ENCODE data around the gene SMG1. TPM values are rescaled to one million over a fixed set of nuclear protein-coding genes. Genes with fewer than 3 reads are reported as not detected.

The SMG1 gene
- total and polyA plus RNA-seq, 2 of the 13 experiments (the other 11 are each of a cell fraction or from before 2014, with no cell fraction given) = 48.7 to 53.7 TPM

DNA sequence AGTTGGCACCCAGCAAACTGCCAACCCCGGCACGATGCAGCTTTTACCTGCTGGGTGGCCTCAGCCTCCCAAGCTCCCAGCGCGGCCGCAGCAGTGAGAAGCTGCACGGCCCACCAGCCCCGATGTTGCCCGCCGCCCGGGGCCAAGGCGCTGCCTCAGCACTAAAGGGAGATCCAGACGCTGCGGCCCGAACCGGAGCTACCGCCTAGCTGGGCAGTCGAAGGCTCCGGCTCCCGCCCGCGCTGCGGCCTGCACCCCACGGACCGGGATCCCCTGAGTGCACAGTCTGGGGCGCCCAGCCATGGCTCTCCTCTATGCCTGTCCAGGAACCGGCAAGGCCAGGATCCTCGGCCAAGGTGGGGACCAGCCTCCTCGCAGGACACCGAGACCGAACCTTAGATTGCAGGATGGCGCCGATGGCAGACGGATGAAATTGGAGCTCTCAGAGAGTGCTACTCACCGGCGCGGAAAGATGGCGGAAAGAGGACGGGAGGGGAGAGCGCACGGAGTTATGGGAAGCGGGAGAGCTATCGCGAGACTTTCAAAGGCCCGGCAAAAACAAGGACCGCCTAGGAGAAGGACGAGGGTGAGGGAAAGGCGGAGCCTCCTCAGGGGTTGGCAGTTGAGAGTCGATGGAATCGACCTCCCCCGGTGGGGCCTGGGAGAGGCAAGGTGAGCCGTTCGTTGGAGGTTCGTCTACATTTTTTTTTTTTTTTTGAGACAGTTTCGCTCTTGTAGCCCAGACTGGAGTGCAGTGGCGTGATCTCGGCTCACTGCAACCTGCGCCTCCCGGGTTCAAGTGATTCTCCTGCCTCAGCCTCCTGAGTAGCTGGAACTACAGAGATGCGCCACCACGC lies 136.1 kb downstream of the SMG1 start, which contains the start of gene RPS15A:
RPS15A (minus strand) TSS at position 485 of the 857 bp plus-strand sequence. CDS start 1,221 bp downstream, outside the sequence.
- ATAC-seq (peak; percentile 96), FAIRE-seq (peak; percentile 80), DNase-seq (ENCODE audit: low spot score) (peak; percentile 100)
- no peaks in the 10 kb centered on the region for H3K9me3 ChIP-seq (ENCODE audit: low read length)
- peak within 1 kb of the TSS; percentile 74 to 98 (median 96) for H3K4me3 ChIP-seq (replicated peaks in 1 of 3; ENCODE audit: insufficient read depth in 1 of 3, low read depth in 2 of 3, low read length in 3 of 3)
- peak within 1 kb of the TSS; percentile 98 for H3K9ac ChIP-seq (ENCODE audit: insufficient read depth, low read depth, low read length)
- H2AFZ ChIP-seq (ENCODE audit: low read length) = no peak within 1 kb of the TSS
- 5% methylated on average over 46 of the region's 60 CpGs for WGBS (ENCODE audit: low lambda C conversion rate)
- H4K20me1 ChIP-seq (ENCODE audit: insufficient read depth, low read length) = peaks cover 47% of the 10 kb centered on the region
- peak within 1 kb of the TSS; percentile 78 for H3K27ac ChIP-seq (ENCODE audit: extremely low read length, insufficient read depth, low read length)
- BruUV-seq (replicated peaks) = no TSS peak
- peak within 1 kb of the TSS; percentile 97 for H3K4me2 ChIP-seq (ENCODE audit: low read depth, low read length)
- intact Hi-C loops (cut with micrococcal nuclease; ENCODE audit: unreplicated experiment) = loop anchor here (1.0 to 10.0 kb wide), 2 partner anchors 11 to 735 kb away; partner anchors contain the start of genes ARL6IP1, CCP110 and GDE1
- in situ Hi-C loops (cut with HindIII; ENCODE audit: extremely low pct_ligation_motif_present, low pct_unique_long_range_greater_than_20kb) = no loop called here
- CTCF ChIA-PET (ENCODE audit: low intra/inter-chr PET ratio, low total read pairs) = no interaction called here
- peaks cover 34 to 71% of the 10 kb centered on the region in 2 experiments for H3K36me3 ChIP-seq (replicated peaks in 1 of 2; ENCODE audit: control insufficient read depth in 1 of 2, insufficient read depth in 2 of 2, low read length in 2 of 2)
- POLR2A ChIA-PET = interaction anchor here (0.6 to 8.7 kb wide), 27 partner anchors 12 to 1616 kb away, joined by 3 to 545 read pairs (median 5); partner anchors contain the start of genes ARL6IP1, CCP110, COQ7 and ITPRIPL2
- peaks cover 0 to 7% of the 10 kb centered on the region in 2 experiments; a peak in 1 of 5 replicates for H3K27me3 ChIP-seq (ENCODE audit: control insufficient read depth in 1 of 2, insufficient read depth in 2 of 2, low read length in 2 of 2)
- peaks cover 51% of the 10 kb centered on the region for H3K79me2 ChIP-seq (ENCODE audit: insufficient read depth, low read length)
- peaks cover 62% of the 10 kb centered on the region for H3K4me1 ChIP-seq (ENCODE audit: insufficient read depth, low read length)
- TF ChIP-seq, protein P1, sequence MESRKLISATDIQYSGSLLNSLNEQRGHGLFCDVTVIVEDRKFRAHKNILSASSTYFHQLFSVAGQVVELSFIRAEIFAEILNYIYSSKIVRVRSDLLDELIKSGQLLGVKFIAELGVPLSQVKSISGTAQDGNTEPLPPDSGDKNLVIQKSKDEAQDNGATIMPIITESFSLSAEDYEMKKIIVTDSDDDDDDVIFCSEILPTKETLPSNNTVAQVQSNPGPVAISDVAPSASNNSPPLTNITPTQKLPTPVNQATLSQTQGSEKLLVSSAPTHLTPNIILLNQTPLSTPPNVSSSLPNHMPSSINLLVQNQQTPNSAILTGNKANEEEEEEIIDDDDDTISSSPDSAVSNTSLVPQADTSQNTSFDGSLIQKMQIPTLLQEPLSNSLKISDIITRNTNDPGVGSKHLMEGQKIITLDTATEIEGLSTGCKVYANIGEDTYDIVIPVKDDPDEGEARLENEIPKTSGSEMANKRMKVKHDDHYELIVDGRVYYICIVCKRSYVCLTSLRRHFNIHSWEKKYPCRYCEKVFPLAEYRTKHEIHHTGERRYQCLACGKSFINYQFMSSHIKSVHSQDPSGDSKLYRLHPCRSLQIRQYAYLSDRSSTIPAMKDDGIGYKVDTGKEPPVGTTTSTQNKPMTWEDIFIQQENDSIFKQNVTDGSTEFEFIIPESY (CRISPR knock-in tag; IDR thresholded peaks at IDR 0.05) = no peak; the same call in 1 of the 2 replicates
- TF ChIP-seq, protein P2, sequence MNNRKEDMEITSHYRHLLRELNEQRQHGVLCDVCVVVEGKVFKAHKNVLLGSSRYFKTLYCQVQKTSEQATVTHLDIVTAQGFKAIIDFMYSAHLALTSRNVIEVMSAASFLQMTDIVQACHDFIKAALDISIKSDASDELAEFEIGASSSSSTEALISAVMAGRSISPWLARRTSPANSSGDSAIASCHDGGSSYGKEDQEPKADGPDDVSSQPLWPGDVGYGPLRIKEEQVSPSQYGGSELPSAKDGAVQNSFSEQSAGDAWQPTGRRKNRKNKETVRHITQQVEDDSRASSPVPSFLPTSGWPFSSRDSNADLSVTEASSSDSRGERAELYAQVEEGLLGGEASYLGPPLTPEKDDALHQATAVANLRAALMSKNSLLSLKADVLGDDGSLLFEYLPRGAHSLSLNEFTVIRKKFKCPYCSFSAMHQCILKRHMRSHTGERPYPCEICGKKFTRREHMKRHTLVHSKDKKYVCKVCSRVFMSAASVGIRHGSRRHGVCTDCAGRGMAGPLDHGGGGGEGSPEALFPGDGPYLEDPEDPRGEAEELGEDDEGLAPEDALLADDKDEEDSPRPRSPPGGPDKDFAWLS (CRISPR knock-in tag; IDR thresholded peaks at IDR 0.05; ENCODE audit: borderline replicate concordance) = peak; percentile 39; the same call in 1 of the 2 replicates
- TF ChIP-seq ZZZ3 (CRISPR knock-in tag; IDR thresholded peaks at IDR 0.05; ENCODE audit: borderline replicate concordance) = peak; percentile 100; the same call in 1 of the 2 replicates
- TF ChIP-seq, protein P3, sequence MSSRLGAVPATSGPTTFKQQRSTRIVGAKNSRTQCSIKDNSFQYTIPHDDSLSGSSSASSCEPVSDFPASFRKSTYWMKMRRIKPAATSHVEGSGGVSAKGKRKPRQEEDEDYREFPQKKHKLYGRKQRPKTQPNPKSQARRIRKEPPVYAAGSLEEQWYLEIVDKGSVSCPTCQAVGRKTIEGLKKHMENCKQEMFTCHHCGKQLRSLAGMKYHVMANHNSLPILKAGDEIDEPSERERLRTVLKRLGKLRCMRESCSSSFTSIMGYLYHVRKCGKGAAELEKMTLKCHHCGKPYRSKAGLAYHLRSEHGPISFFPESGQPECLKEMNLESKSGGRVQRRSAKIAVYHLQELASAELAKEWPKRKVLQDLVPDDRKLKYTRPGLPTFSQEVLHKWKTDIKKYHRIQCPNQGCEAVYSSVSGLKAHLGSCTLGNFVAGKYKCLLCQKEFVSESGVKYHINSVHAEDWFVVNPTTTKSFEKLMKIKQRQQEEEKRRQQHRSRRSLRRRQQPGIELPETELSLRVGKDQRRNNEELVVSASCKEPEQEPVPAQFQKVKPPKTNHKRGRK (CRISPR knock-in tag; IDR thresholded peaks at IDR 0.05) = no peak
- TF ChIP-seq ZNF557 (CRISPR knock-in tag; IDR thresholded peaks at IDR 0.05) = peak; percentile 93
- TF ChIP-seq SIX4 (CRISPR knock-in tag; IDR thresholded peaks at IDR 0.05) = peak; percentile 72
- TF ChIP-seq ZFX (CRISPR knock-in tag; IDR thresholded peaks at IDR 0.05; ENCODE audit: low read depth) = peak; percentile 100
- TF ChIP-seq PPARG (CRISPR knock-in tag; conservative IDR thresholded peaks at IDR 0.05) = peak; percentile 73
- TF ChIP-seq ZNF282 (IDR thresholded peaks at IDR 0.05; ENCODE audit: partially characterized antibody) = no peak
- 0 out of 2 replicates have a peak, but pooled peaks have one; percentile 68 for TF ChIP-seq ZNF367 (CRISPR knock-in tag; IDR thresholded peaks at IDR 0.05; ENCODE audit: borderline replicate concordance)
- TF ChIP-seq, protein P4, sequence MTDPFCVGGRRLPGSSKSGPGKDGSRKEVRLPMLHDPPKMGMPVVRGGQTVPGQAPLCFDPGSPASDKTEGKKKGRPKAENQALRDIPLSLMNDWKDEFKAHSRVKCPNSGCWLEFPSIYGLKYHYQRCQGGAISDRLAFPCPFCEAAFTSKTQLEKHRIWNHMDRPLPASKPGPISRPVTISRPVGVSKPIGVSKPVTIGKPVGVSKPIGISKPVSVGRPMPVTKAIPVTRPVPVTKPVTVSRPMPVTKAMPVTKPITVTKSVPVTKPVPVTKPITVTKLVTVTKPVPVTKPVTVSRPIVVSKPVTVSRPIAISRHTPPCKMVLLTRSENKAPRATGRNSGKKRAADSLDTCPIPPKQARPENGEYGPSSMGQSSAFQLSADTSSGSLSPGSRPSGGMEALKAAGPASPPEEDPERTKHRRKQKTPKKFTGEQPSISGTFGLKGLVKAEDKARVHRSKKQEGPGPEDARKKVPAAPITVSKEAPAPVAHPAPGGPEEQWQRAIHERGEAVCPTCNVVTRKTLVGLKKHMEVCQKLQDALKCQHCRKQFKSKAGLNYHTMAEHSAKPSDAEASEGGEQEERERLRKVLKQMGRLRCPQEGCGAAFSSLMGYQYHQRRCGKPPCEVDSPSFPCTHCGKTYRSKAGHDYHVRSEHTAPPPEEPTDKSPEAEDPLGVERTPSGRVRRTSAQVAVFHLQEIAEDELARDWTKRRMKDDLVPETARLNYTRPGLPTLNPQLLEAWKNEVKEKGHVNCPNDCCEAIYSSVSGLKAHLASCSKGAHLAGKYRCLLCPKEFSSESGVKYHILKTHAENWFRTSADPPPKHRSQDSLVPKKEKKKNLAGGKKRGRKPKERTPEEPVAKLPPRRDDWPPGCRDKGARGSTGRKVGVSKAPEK (CRISPR knock-in tag; IDR thresholded peaks at IDR 0.05; ENCODE audit: borderline replicate concordance) = peak; percentile 100
- peak; percentile 75 for TF ChIP-seq MIER2 (CRISPR knock-in tag; IDR thresholded peaks at IDR 0.05)
- peak; percentile 97 for TF ChIP-seq SAP130 (CRISPR knock-in tag; IDR thresholded peaks at IDR 0.05; ENCODE audit: low read depth)
- TF ChIP-seq MAF1 (CRISPR knock-in tag; IDR thresholded peaks at IDR 0.05; ENCODE audit: borderline replicate concordance) = peak; percentile 74
